ENCODE results near the gene SLC35F1. TPM values are rescaled to one million over a fixed set of nuclear protein-coding genes. Genes with fewer than 3 reads are reported as not detected.

SLC35F1 gene
- total and polyA plus RNA-seq, 3 donors from 2014 or later: 1.4 to 1.8 (median 1.6) TPM

DNA sequence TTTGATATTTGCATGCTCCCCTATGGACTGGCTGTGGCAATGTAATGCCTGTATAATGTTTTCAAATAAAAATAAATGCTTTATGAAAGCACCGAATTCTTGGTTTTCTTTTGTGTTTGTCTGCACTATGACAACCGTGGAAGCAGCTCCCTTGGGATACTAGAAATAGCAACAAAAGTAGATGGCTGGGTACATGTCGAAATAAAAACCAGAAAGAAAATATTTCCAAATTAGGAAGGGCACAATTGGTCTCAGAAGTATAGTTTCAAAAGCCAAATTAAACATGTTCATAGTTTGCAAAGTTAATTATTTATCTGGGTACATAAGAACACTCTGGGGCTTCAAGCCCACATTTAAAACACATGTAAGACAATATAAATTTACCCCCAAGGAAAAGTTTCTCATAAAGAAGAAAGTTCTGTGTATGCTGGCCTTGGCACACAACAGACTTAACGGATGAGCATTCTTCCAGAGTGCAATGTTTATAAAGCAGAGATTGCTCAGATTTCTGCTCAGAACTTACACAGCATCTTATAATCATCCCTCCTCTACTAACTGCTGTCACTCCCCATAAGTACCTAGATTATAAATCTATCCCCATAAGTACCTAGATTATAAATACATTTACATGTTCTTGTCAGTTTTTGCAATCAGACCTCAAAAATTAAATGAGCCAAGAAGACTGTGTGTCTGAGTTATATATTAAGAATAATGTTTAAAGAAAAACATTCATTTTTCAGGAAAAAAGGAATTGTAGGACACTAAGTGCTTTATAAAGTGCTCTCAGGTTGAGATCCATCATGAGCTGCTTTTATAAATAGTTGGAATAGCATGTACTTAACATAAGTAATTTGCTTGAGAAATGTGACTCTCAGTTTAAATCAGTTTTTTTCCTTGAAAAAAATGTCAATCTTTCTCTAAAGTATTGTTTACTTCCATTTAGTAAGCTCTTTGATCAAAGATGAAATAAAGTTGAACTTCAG lies 410.8 kb downstream of the SLC35F1 start:
- Histone ChIP-seq H3K4me3 (no peak overlapping the region), H3K27me3 (no peaks in the 10 kb centered on the region), H3K36me3 (ENCODE audit: low read depth, missing control alignments) (no peaks in the 10 kb centered on the region), H3K9me3 (no peaks in the 10 kb centered on the region), H3K27ac (peak overlapping the region; percentile 59 to 84), H3K4me1 (peaks cover 14% of the 10 kb centered on the region)
- WGBS, 2 donors: 38 to 55% methylated on average over 4 of the region's 4 CpGs
- TF ChIP-seq, protein P1, sequence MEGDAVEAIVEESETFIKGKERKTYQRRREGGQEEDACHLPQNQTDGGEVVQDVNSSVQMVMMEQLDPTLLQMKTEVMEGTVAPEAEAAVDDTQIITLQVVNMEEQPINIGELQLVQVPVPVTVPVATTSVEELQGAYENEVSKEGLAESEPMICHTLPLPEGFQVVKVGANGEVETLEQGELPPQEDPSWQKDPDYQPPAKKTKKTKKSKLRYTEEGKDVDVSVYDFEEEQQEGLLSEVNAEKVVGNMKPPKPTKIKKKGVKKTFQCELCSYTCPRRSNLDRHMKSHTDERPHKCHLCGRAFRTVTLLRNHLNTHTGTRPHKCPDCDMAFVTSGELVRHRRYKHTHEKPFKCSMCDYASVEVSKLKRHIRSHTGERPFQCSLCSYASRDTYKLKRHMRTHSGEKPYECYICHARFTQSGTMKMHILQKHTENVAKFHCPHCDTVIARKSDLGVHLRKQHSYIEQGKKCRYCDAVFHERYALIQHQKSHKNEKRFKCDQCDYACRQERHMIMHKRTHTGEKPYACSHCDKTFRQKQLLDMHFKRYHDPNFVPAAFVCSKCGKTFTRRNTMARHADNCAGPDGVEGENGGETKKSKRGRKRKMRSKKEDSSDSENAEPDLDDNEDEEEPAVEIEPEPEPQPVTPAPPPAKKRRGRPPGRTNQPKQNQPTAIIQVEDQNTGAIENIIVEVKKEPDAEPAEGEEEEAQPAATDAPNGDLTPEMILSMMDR (IDR thresholded peaks at IDR 0.05): no peak
- TF ChIP-seq POLR2A (IDR thresholded peaks at IDR 0.05): no peak
- intact Hi-C loops (cut with DNase I; ENCODE audit: low total_unique reads): no loop called here
- no peak for DNase-seq

DNA sequence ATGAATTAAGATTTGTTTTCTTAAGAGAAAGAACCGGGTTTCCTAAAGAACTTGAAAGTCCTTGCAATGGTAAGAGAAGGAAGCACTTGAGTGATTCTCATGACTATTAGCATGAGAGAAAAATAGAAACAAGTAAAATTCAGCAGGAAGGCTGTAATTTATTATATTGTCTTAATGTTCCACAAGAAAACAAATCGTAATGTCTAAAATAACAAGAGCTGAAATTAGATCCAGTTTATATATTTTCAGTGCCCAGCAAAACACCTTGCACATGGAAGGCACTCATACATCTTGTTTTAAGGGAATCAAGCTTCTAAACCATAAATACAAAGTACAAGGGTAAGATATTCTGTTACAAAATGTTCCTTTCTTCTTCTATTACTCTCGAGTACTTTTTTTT lies 411.6 kb downstream of the SLC35F1 start:
- Histone ChIP-seq H3K9me3 (no peaks in the 10 kb centered on the region), H3K27me3 (no peaks in the 10 kb centered on the region), H3K4me1 (peaks cover 10% of the 10 kb centered on the region), H3K4me3 (no peak overlapping the region), H3K36me3 (ENCODE audit: low read depth, missing control alignments) (no peaks in the 10 kb centered on the region), H3K27ac (peak overlapping the region; percentile 59 to 84)
- DNase-seq: no peak
- intact Hi-C loops (cut with DNase I; ENCODE audit: low total_unique reads): no loop called here
- no peak for TF ChIP-seq POLR2A (IDR thresholded peaks at IDR 0.05)
- TF ChIP-seq, protein P1 (IDR thresholded peaks at IDR 0.05): no peak
- 29 to 34% methylated on average over 3 of the region's 3 CpGs for WGBS, 2 donors

DNA sequence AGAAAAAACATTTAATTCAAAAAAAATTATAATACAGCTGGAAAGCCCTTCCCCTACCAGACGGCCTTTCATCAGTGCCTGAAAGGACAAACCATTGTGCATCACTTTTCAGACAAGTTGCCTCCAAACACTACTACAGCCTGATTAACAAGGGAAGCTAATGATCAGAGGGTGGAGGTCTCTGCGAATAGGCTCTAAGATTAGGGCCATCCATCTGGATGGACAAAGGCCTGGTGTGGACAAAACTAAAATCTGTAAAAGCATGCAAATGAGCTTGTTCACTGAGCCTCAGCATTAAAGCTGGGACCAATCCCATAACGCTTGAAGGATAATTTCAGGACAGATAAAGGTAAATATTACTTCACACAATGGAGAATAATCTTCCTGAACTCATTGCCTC lies 412.4 kb downstream of the SLC35F1 start:
- H3K36me3 ChIP-seq (ENCODE audit: low read depth, missing control alignments): no peaks in the 10 kb centered on the region
- H3K4me1 ChIP-seq: peaks cover 10% of the 10 kb centered on the region
- no peaks in the 10 kb centered on the region for H3K27me3 ChIP-seq
- TF ChIP-seq, protein P1 (IDR thresholded peaks at IDR 0.05): no peak
- no peak for TF ChIP-seq POLR2A (IDR thresholded peaks at IDR 0.05)
- WGBS, 2 donors: 79 to 88% methylated on average over 3 of the region's 3 CpGs
- no peaks in the 10 kb centered on the region for H3K9me3 ChIP-seq
- intact Hi-C loops (cut with DNase I; ENCODE audit: low total_unique reads): no loop called here
- DNase-seq: no peak
- peak overlapping the region; percentile 55 to 84 for H3K27ac ChIP-seq
- H3K4me3 ChIP-seq: no peak overlapping the region

DNA sequence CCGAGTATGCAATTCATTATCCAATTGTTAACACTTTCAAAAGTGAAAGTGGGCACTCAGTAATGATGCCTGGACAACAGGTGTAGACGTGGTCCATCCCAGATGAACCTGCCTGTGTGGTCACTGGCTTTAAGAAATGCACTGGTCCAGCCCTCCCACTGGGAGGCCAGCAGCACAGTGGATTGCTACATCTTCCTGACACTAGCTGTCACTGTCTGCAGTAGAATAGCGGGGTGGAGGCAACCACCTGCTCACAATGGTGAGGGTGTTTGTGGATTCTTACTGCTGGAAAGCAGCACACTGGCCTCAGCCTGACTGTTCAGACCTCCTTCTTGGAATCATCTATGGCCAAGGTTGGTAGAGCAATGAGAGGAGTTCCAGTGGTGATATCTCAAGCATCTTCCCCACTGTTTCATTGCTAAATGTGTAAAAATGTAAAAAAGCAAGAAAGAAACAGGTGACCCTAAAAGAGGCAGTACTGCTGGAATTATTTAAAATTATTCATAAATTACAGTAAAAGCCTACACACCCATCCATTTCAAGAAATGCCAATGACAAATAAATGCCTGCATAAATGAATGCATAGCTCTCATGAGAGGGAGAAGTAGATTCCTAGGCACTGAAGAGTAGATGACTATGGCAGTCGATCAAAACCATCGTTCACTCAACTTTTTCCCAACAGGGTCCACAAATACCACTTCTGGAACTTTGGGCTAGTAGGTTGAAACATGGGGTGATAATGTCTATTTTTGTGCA lies 413.0 kb downstream of the SLC35F1 start:
- Histone ChIP-seq H3K4me1 (peaks cover 10% of the 10 kb centered on the region), H3K9me3 (no peaks in the 10 kb centered on the region), H3K27ac (peak overlapping the region; percentile 55 to 84), H3K27me3 (no peaks in the 10 kb centered on the region), H3K4me3 (no peak overlapping the region), H3K36me3 (ENCODE audit: low read depth, missing control alignments) (no peaks in the 10 kb centered on the region)
- TF ChIP-seq, protein P1 (IDR thresholded peaks at IDR 0.05): no peak
- no peak for TF ChIP-seq POLR2A (IDR thresholded peaks at IDR 0.05)
- no peak for DNase-seq
- 80 to 88% methylated on average over 5 of the region's 5 CpGs for WGBS, 2 donors
- intact Hi-C loops (cut with DNase I; ENCODE audit: low total_unique reads): no loop called here

Measured in testis (tissue), 3 donors.